Thoracic aorta (tissue), 2 donors: ENCODE results near the gene MRTFB. TPM values are rescaled to one million over a fixed set of nuclear protein-coding genes. Genes with fewer than 3 reads are reported as not detected.

Source experiments
- ATAC-seq: fragments of 150-250 bp; one replicate; pipeline ENCODE4 v1.8.0; 2017; ENCODE audit warnings: low read depth; ENCODE audit not compliant: insufficient number of reproducible peaks, low FRiP score
- DNase-seq: peaks from one replicate; pipeline ENCODE4 v3.0.0-alpha.2; 2020; ENCODE audit warnings: low spot score
- H3K27ac ChIP-seq, 2 donors: fragments of 200-600 bp; sonication (generic); 1 replicate in 1 of 2; 2 replicates in 1 of 2; pipeline ENCODE4 v1.5.1; 2016; ENCODE audit warnings: mild to moderate bottlenecking in 2 of 2, moderate library complexity in 2 of 2
- H3K27me3 ChIP-seq: fragments of 200-600 bp; sonication (generic); replicated peaks from 2 replicates; pipeline ENCODE4 v1.6.0; 2016; ENCODE audit warnings: mild to moderate bottlenecking; ENCODE audit not compliant: insufficient read depth
- H3K36me3 ChIP-seq: fragments of 200-600 bp; sonication (generic); one replicate; pipeline ENCODE4 v1.5.1; 2016
- H3K4me1 ChIP-seq, 2 donors: fragments of 200-600 bp; sonication (generic); 1 replicate in 1 of 2; 2 replicates in 1 of 2; pipeline versions ENCODE4 v1.5.1 to v1.6.0; 2016; ENCODE audit warnings: low read depth in 2 of 2, mild to moderate bottlenecking in 1 of 2; ENCODE audit not compliant: control insufficient read depth in 1 of 2
- H3K4me3 ChIP-seq: fragments of 200-600 bp; sonication (generic); 2 replicates; pipeline ENCODE4 v1.5.1; 2016; ENCODE audit warnings: mild to moderate bottlenecking
- H3K9me3 ChIP-seq: fragments of 200-600 bp; sonication (generic); 2 replicates; pipeline ENCODE4 v1.5.1; 2016
- CTCF ChIP-seq: fragments of 200-600 bp; sonication (generic); IDR thresholded peaks from one replicate; pipeline ENCODE4 v1.5.1; 2019; ENCODE audit warnings: antibody characterized with exemption
- total RNA-seq, 2 donors: library from RNA; depleted of rRNA; stranded (reverse); fragments of >200 nt; gene quantifications; one replicate each; pipeline versions ENCODE4 v1.1.0 to v1.2.3, GENCODE V29; 2016

MRTFB gene
- total RNA-seq, 2 donors from 2014 or later: 38.0 to 73.8 TPM

- Histone ChIP-seq H3K27ac (no peak overlapping the region), H3K27me3 (no peaks in the 10 kb centered on the region), H3K36me3 (no peaks in the 10 kb centered on the region), H3K4me1 (peaks cover 3 to 4% of the 10 kb centered on the region in 2 donors), H3K4me3 (no peak overlapping the region), H3K9me3 (no peaks in the 10 kb centered on the region)
- DNase-seq (no peak), ATAC-seq (no peak)
- TF ChIP-seq CTCF: no peak
Observed at GRCh38 chr16:14196011-14196410, 124.9 kb downstream of the MRTFB start.

- Histone ChIP-seq H3K9me3 (no peaks in the 10 kb centered on the region), H3K4me3 (no peak overlapping the region), H3K27me3 (no peaks in the 10 kb centered on the region), H3K4me1 (peaks cover 3 to 4% of the 10 kb centered on the region in 2 donors), H3K27ac (no peak overlapping the region), H3K36me3 (no peaks in the 10 kb centered on the region)
- no peak for TF ChIP-seq CTCF
- no peak for DNase-seq
- no peak for ATAC-seq
Observed at GRCh38 chr16:14196539-14196938, 125.4 kb downstream of the MRTFB start.

- no peak for DNase-seq
- H3K27me3 ChIP-seq: no peaks in the 10 kb centered on the region
- no peak overlapping the region for H3K27ac ChIP-seq
- no peak overlapping the region for H3K4me3 ChIP-seq
- TF ChIP-seq CTCF: no peak
- no peaks in the 10 kb centered on the region for H3K9me3 ChIP-seq
- H3K36me3 ChIP-seq: no peaks in the 10 kb centered on the region
- ATAC-seq: no peak
- peaks cover 3 to 4% of the 10 kb centered on the region in 2 donors for H3K4me1 ChIP-seq
Observed at GRCh38 chr16:14198012-14198411, 126.9 kb downstream of the MRTFB start.

- Histone ChIP-seq H3K27me3 (no peaks in the 10 kb centered on the region), H3K4me1 (peaks cover 3 to 7% of the 10 kb centered on the region in 2 donors), H3K9me3 (no peaks in the 10 kb centered on the region), H3K27ac (no peak overlapping the region), H3K36me3 (no peaks in the 10 kb centered on the region), H3K4me3 (no peak overlapping the region)
- DNase-seq (no peak), ATAC-seq (no peak)
- TF ChIP-seq CTCF: no peak
Observed at GRCh38 chr16:14198572-14198971, 127.5 kb downstream of the MRTFB start.

- Histone ChIP-seq H3K27ac (no peak overlapping the region), H3K4me3 (no peak overlapping the region), H3K9me3 (no peaks in the 10 kb centered on the region), H3K36me3 (no peaks in the 10 kb centered on the region), H3K27me3 (no peaks in the 10 kb centered on the region), H3K4me1 (peaks cover 3 to 7% of the 10 kb centered on the region in 2 donors)
- DNase-seq: no peak
- ATAC-seq: no peak
- no peak for TF ChIP-seq CTCF
Observed at GRCh38 chr16:14199199-14199598, 128.1 kb downstream of the MRTFB start.
